Mesendoderm (in vitro differentiated cells): ENCODE results near the gene GRM6.

Source experiments
- DNase-seq: peaks from one replicate; pipeline ENCODE4 v3.0.0; 2013
- H2AK5ac ChIP-seq: 2 replicates; pipeline ENCODE4 v1.6.1; 2013; ENCODE audit warnings: low read length, inconsistent platforms
- H2BK120ac ChIP-seq: 2 replicates; pipeline ENCODE4 v1.6.1; 2013; ENCODE audit warnings: low read depth, mild to moderate bottlenecking, low read length, moderate library complexity, mixed read lengths
- H2BK15ac ChIP-seq: replicated peaks from 2 replicates; pipeline ENCODE4 v1.6.1; 2013; ENCODE audit warnings: low read depth, mild to moderate bottlenecking, moderate library complexity
- H2BK5ac ChIP-seq: 2 replicates; pipeline ENCODE4 v1.6.1; 2013; ENCODE audit warnings: low read length, inconsistent platforms
- H3K18ac ChIP-seq: 2 replicates; pipeline ENCODE4 v1.6.1; 2013; ENCODE audit warnings: mild to moderate bottlenecking, low read length, mixed read lengths
- H3K23ac ChIP-seq: one replicate; pipeline ENCODE4 v1.6.1; 2013; ENCODE audit warnings: low read length
- H3K27ac ChIP-seq: 2 replicates; pipeline ENCODE4 v1.5.1; 2013; ENCODE audit warnings: low read depth, mild to moderate bottlenecking, inconsistent platforms, low read length, moderate library complexity
- H3K27me3 ChIP-seq: 2 replicates; pipeline ENCODE4 v1.6.1; 2013; ENCODE audit warnings: low read length, control low read depth, mild to moderate bottlenecking, inconsistent platforms; ENCODE audit not compliant: insufficient read depth, poor library complexity
- H3K36me3 ChIP-seq: 2 replicates; pipeline ENCODE4 v1.6.1; 2013; ENCODE audit warnings: low read length, inconsistent platforms; ENCODE audit not compliant: control insufficient read depth, insufficient read depth
- H3K4ac ChIP-seq: one replicate; pipeline ENCODE4 v1.6.1; 2013; ENCODE audit warnings: low read depth, mild to moderate bottlenecking, low read length, moderate library complexity
- H3K4me1 ChIP-seq: 2 replicates; pipeline ENCODE4 v1.6.1; 2013; ENCODE audit warnings: low read depth, low read length, inconsistent platforms; ENCODE audit not compliant: control insufficient read depth
- H3K4me2 ChIP-seq: 2 replicates; pipeline ENCODE4 v1.6.1; 2013; ENCODE audit warnings: low read length
- H3K4me3 ChIP-seq: 2 replicates; pipeline ENCODE4 v1.5.1; 2013; ENCODE audit warnings: mild to moderate bottlenecking, low read length
- H3K56ac ChIP-seq: one replicate; pipeline ENCODE4 v1.6.1; 2013; ENCODE audit warnings: low read length
- H3K79me1 ChIP-seq: 2 replicates; pipeline ENCODE4 v1.6.1; 2013; ENCODE audit warnings: low read length, inconsistent platforms
- H3K79me2 ChIP-seq: 2 replicates; pipeline ENCODE4 v1.6.1; 2013; ENCODE audit warnings: mild to moderate bottlenecking, low read length; ENCODE audit not compliant: control insufficient read depth, insufficient read depth
- H3K9ac ChIP-seq: 2 replicates; pipeline ENCODE4 v1.6.1; 2013; ENCODE audit warnings: low read length, inconsistent platforms
- H4K5ac ChIP-seq: one replicate; pipeline ENCODE4 v1.6.1; 2013; ENCODE audit warnings: low read length
- H4K8ac ChIP-seq: one replicate; pipeline ENCODE4 v1.6.1; 2013; ENCODE audit warnings: low read depth, mild to moderate bottlenecking, control low read depth, low read length, moderate library complexity
- WGBS: extraction: QIAGEN DNeasy Blood & Tissue Kit; methylation state at CpG from one replicate; pipeline ENCODE4 v1.1.7; 2013; ENCODE audit warnings: low lambda C conversion rate, missing lambda C conversion rate; ENCODE audit not compliant: insufficient coverage; ENCODE audit errors: extremely low coverage; 5-methylcytosine and 5-hydroxymethylcytosine counted together

The GRM6 gene

DNA sequence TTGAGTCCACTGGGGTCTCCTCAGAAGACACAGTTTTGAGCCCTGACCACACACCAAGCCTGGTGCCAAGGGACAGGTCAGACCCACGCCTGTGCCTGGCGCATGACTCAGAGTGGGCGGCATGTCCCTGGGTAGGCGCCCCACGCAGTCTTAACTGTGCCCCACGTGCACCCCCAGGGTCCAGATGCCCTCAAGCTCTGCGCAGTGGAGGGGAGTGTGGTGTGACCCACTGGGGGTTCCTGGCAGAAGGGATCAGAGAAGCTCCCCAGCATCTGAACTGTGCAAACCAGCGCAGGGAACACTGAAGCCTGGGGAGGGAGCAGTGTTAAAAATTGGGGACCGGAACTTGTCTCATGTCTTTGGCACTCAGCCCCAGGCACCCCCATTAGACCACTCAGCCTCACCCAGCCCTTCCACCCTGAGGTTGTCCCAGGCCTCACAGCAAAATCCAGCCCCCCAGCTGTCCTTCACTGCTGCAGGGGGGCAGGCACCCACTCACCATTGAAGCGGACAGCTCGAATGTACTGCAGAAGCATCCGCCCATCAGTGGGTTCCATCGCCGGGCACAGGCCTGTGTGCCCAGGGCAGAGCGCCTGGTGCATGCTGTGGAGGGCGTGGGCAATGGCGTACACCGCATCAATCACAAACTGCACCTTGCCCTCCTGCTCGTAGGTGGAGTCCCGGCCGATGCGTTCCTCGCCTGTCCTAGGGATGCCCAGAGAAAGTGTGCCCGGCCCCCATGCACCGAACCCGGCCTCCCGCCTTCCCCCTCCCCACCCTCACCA is 6.5 kb downstream of the GRM6 start:
- H4K5ac ChIP-seq = no peak overlapping the region
- no peak for DNase-seq
- no peak overlapping the region for H3K4me3 ChIP-seq

DNA sequence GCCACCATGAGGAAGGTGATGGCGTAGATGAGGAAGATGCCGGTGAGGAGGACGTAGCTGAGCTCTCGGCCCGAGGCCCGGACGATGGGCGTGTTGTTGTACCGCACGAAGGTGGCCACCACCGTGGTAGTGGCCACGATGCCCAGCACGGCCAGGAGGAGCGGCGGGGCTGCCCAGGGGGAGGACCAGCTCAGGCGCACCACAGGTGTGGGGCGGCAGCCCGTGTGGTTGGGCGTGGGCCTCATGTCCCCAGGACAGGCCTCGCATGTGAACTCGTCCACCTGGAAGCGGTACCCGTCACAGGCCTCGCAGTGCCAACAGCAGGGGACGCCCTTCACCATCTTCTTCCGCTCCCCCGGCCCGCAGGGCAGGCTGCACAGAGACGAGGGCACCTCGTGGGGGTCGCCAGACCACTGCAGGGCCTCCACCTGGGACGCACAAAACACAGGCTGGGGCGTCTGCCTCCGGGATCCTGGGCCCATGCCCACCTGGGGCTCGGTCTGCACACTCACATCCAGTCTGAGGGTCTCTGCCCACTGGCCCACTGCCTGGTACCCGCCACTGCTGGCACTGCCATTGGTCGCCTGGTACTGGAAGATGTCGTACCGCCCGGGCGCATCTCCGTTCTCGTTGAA is 8.7 kb downstream of the GRM6 start:
- H2AK5ac ChIP-seq = no peak overlapping the region
- H3K27ac ChIP-seq = no peak overlapping the region
- H2BK15ac ChIP-seq = no peak overlapping the region
- no peak overlapping the region for H2BK5ac ChIP-seq
- H2BK120ac ChIP-seq = no peak overlapping the region
- H3K4me2 ChIP-seq = no peak overlapping the region
- no CpG with 5 or more reads among the region's 43 CpGs for WGBS
- no peak overlapping the region for H4K8ac ChIP-seq
- no peak for DNase-seq
- no peak overlapping the region for H3K4ac ChIP-seq
- no peak overlapping the region for H3K9ac ChIP-seq
- H4K5ac ChIP-seq = no peak overlapping the region
- H3K79me2 ChIP-seq = no peaks in the 10 kb centered on the region
- H3K4me3 ChIP-seq = no peak overlapping the region
- H3K27me3 ChIP-seq = no peaks in the 10 kb centered on the region
- H3K4me1 ChIP-seq = no peaks in the 10 kb centered on the region
- no peak overlapping the region for H3K18ac ChIP-seq
- H3K79me1 ChIP-seq = no peaks in the 10 kb centered on the region
- H3K36me3 ChIP-seq = no peaks in the 10 kb centered on the region
- H3K23ac ChIP-seq = no peak overlapping the region
- no peak overlapping the region for H3K56ac ChIP-seq

More for the DNA sequence above, 6.5 kb downstream of the GRM6 start:
- no peaks in the 10 kb centered on the region for H3K79me2 ChIP-seq
- H3K4ac ChIP-seq = no peak overlapping the region
- H3K18ac ChIP-seq = no peak overlapping the region
- no peaks in the 10 kb centered on the region for H3K79me1 ChIP-seq
- no peak overlapping the region for H3K27ac ChIP-seq
- no peak overlapping the region for H2AK5ac ChIP-seq
- H2BK120ac ChIP-seq = no peak overlapping the region
- no peaks in the 10 kb centered on the region for H3K36me3 ChIP-seq
- no peak overlapping the region for H3K23ac ChIP-seq
- WGBS = no CpG with 5 or more reads among the region's 27 CpGs
- no peak overlapping the region for H2BK5ac ChIP-seq
- peaks cover 2% of the 10 kb centered on the region for H3K27me3 ChIP-seq
- no peak overlapping the region for H3K9ac ChIP-seq
- H2BK15ac ChIP-seq = no peak overlapping the region
- no peak overlapping the region for H4K8ac ChIP-seq
- H3K4me1 ChIP-seq = no peaks in the 10 kb centered on the region
- H3K56ac ChIP-seq = no peak overlapping the region
- no peak overlapping the region for H3K4me2 ChIP-seq

DNA sequence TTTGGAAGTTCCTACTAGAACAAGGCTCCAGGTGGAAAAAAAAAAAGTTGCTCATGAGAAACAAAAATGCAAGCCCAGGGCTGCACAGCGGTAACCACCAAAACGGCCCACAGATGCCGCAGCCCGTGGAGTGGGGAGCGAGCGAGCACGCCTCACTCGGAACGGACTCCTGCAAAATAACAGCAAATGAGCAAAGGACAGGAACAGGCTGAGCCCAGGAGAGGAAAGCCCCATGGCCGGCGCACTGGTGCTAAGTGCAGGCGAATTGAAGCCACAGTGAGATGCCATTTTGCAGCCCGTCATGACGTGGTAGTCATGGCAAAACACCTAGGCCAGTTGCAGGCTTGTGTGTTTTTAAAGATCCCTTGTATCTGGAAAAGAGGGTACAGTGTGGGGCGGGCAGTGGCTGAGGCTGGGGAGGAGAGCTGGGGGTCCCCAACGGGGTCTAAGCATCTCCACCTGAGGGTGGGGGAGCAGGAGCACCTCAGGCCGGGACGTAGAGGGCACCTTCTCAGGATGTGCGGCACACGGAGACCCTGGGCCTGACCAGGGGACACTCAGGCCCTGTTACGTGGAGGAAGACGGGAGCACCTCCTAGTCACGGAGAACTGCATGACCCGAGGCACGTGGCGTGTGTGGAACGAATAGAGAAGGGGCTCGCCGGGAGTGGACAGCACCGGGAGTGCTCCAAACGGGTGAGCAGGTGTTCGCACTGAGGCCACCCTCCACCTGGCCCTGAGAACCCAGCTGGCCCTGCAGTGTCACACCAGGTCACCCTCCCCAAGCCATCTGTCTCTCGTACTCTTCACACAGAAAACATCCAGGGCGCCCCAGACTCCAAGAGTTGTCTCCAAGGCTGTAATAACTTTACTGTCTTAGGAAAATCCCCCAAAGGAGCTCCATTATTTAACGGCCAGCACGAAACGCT is 10.7 kb downstream of the GRM6 start:
- Histone ChIP-seq H2BK5ac (no peak overlapping the region), H3K4ac (no peak overlapping the region), H3K4me1 (no peaks in the 10 kb centered on the region), H4K8ac (no peak overlapping the region), H3K4me3 (no peak overlapping the region), H3K23ac (no peak overlapping the region), H2BK15ac (no peak overlapping the region), H3K56ac (no peak overlapping the region), H2BK120ac (no peak overlapping the region), H3K4me2 (no peak overlapping the region), H4K5ac (no peak overlapping the region), H3K27ac (no peak overlapping the region), H3K9ac (no peak overlapping the region), H3K79me2 (no peaks in the 10 kb centered on the region), H3K18ac (no peak overlapping the region), H2AK5ac (no peak overlapping the region), H3K27me3 (no peaks in the 10 kb centered on the region), H3K79me1 (no peaks in the 10 kb centered on the region), H3K36me3 (no peaks in the 10 kb centered on the region)
- no peak for DNase-seq
- no CpG with 5 or more reads among the region's 37 CpGs for WGBS

DNA sequence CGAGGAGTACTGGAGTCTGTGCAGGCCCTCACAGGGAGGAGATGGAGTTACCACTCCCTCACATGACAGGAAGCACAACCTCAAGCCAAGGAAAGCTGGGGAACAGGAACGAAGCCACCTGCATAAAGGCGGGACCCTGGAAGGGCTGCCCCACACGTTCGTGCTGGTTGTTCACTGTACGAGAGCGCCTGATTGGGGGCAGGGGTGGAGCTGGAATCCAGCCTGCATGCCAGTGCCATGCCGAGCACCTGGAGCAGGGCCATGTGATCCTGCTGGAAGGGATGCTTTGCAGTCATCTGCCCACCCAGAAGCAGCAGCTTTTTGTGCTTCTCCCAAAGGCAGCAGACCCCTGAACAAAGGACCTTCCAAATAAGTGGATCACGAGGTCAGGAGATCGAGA is 11.4 kb downstream of the GRM6 start:
- H2BK5ac ChIP-seq = no peak overlapping the region
- no CpG with 5 or more reads among the region's 10 CpGs for WGBS
- no peak overlapping the region for H3K23ac ChIP-seq
- no peaks in the 10 kb centered on the region for H3K79me1 ChIP-seq
- no peak overlapping the region for H3K56ac ChIP-seq
- H3K4me1 ChIP-seq = no peaks in the 10 kb centered on the region
- H3K4ac ChIP-seq = no peak overlapping the region
- no peak overlapping the region for H2BK15ac ChIP-seq
- H3K36me3 ChIP-seq = no peaks in the 10 kb centered on the region
- H2BK120ac ChIP-seq = no peak overlapping the region
- H3K4me3 ChIP-seq = no peak overlapping the region
- H3K9ac ChIP-seq = no peak overlapping the region
- H2AK5ac ChIP-seq = no peak overlapping the region
- no peak overlapping the region for H3K4me2 ChIP-seq
- no peak overlapping the region for H4K8ac ChIP-seq
- no peak overlapping the region for H3K18ac ChIP-seq
- H3K27me3 ChIP-seq = no peaks in the 10 kb centered on the region
- DNase-seq = no peak
- H3K79me2 ChIP-seq = no peaks in the 10 kb centered on the region
- H4K5ac ChIP-seq = no peak overlapping the region
- H3K27ac ChIP-seq = no peak overlapping the region

DNA sequence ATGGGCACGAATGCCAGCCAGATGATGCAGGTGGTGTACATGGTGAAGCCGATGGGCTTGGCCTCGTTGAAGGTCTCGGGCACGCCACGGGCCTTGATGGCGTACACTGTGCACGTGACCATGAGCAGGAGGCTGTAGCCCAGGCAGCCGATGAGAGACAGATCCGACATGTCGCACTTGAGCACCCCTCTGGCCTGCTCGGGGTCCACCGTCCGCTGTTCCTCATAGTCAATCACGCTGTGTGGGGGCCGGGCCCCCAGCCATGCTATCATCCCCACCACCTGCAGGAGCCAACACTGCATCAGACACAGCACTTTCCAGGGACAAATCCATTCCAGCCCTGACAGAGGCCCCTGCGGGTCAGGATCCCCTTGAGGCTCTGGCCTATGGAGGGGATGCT is 12.2 kb downstream of the GRM6 start:
- WGBS = no CpG with 5 or more reads among the region's 17 CpGs
- no peak overlapping the region for H3K4me3 ChIP-seq

More for the DNA sequence above, 12.2 kb downstream of the GRM6 start:
- H2BK5ac ChIP-seq = no peak overlapping the region
- no peak overlapping the region for H3K4me2 ChIP-seq
- H3K4me1 ChIP-seq = no peaks in the 10 kb centered on the region
- H2AK5ac ChIP-seq = no peak overlapping the region
- H3K79me1 ChIP-seq = no peaks in the 10 kb centered on the region
- H3K27me3 ChIP-seq = no peaks in the 10 kb centered on the region
- no peak overlapping the region for H3K9ac ChIP-seq
- no peak for DNase-seq
- H3K4ac ChIP-seq = no peak overlapping the region
- H3K56ac ChIP-seq = no peak overlapping the region
- no peak overlapping the region for H2BK120ac ChIP-seq
- H3K18ac ChIP-seq = no peak overlapping the region
- no peak overlapping the region for H3K23ac ChIP-seq
- no peaks in the 10 kb centered on the region for H3K36me3 ChIP-seq
- no peak overlapping the region for H4K8ac ChIP-seq
- no peak overlapping the region for H4K5ac ChIP-seq
- no peak overlapping the region for H2BK15ac ChIP-seq
- H3K79me2 ChIP-seq = no peaks in the 10 kb centered on the region
- H3K27ac ChIP-seq = no peak overlapping the region
